Ishikawa (cell line): Measurements from ENCODE around the gene ARHGEF10L.

ENCODE experiments used
- CREB1 ChIP-seq: IDR thresholded peaks from 2 replicates; pipeline ENCODE4 v1.6.1; 2012; ENCODE audit warnings: low read depth
- EGR1 ChIP-seq: IDR thresholded peaks from 2 replicates; pipeline ENCODE4 v1.6.1; 2012
- EP300 ChIP-seq: IDR thresholded peaks from 2 replicates; pipeline ENCODE4 v1.6.1; 2012; ENCODE audit warnings: borderline replicate concordance
- MAX ChIP-seq: IDR thresholded peaks from 2 replicates; pipeline ENCODE4 v1.6.1; 2012
- NFIC ChIP-seq: IDR thresholded peaks from 2 replicates; pipeline ENCODE4 v1.6.1; 2012
- RAD21 ChIP-seq: IDR thresholded peaks from 2 replicates; pipeline ENCODE4 v1.6.1; 2012; ENCODE audit warnings: low read depth
- REST ChIP-seq: IDR thresholded peaks from 2 replicates; pipeline ENCODE4 v1.6.1; 2012; ENCODE audit warnings: low read depth, mild to moderate bottlenecking
- TAF1 ChIP-seq: IDR thresholded peaks from 2 replicates; pipeline ENCODE4 v1.6.1; 2012; ENCODE audit warnings: low read depth, mild to moderate bottlenecking
- TCF12 ChIP-seq: IDR thresholded peaks from 2 replicates; pipeline ENCODE4 v1.6.1; 2012; ENCODE audit warnings: low read depth
- TEAD4 ChIP-seq: IDR thresholded peaks from 2 replicates; pipeline ENCODE4 v1.6.1; 2012
- ZBTB7A ChIP-seq: IDR thresholded peaks from 2 replicates; pipeline ENCODE4 v1.6.1; 2012; ENCODE audit warnings: low read depth

GRCh38 chr1:17729248-17729647 is 189.8 kb downstream of the ARHGEF10L start:
- TF ChIP-seq RAD21: no peak
- no peak for TF ChIP-seq EP300
- TF ChIP-seq TCF12: no peak
- no peak for TF ChIP-seq ZBTB7A
- TF ChIP-seq REST: no peak
- TF ChIP-seq MAX: no peak
- TF ChIP-seq TAF1: no peak
- TF ChIP-seq EGR1: no peak
- TF ChIP-seq NFIC: no peak
- no peak for TF ChIP-seq TEAD4
- TF ChIP-seq CREB1: no peak
